GM12891 (cell line): Measurements from ENCODE around the gene BNIP3.

Experiments
- PAX5 ChIP-seq: IDR thresholded peaks from 2 replicates; pipeline ENCODE4 v1.6.1; 2011; ENCODE audit warnings: low read length, moderate library complexity, mild to moderate bottlenecking; ENCODE audit not compliant: insufficient read depth, severe bottlenecking
- POLR2A ChIP-seq: IDR thresholded peaks from 2 replicates; pipeline ENCODE4 v1.6.1; 2011; ENCODE audit warnings: low read depth, low read length, control low read depth
- POLR2AphosphoS5 ChIP-seq: IDR thresholded peaks from 2 replicates; pipeline ENCODE4 v1.6.1; 2011; ENCODE audit warnings: low read depth, low read length, control low read depth
- POU2F2 ChIP-seq: IDR thresholded peaks from 2 replicates; pipeline ENCODE4 v1.6.1; 2011; ENCODE audit warnings: low read depth, mild to moderate bottlenecking, control low read depth, low read length, moderate library complexity
- SPI1 ChIP-seq: IDR thresholded peaks from 2 replicates; pipeline ENCODE4 v1.6.1; 2011; ENCODE audit warnings: low read depth, low read length, control low read depth
- TAF1 ChIP-seq: IDR thresholded peaks from 2 replicates; pipeline ENCODE4 v1.6.1; 2011; ENCODE audit warnings: low read depth, low read length, control low read depth

- TF ChIP-seq POLR2AphosphoS5: no peak
- no peak for TF ChIP-seq SPI1
- TF ChIP-seq POLR2A: no peak
- TF ChIP-seq PAX5: no peak
- no peak for TF ChIP-seq TAF1
- no peak for TF ChIP-seq POU2F2
Measured at GRCh38 chr10:131968949-131969348, 12.8 kb downstream of the BNIP3 start.
